HG02840 (cell line): ENCODE data around the gene ARHGAP20.

Experiments
- ATAC-seq: cut with Tn5 transposase; IDR thresholded peaks from one replicate; pipeline ENCODE4 v1.9.1; 2021; ENCODE audit warnings: mild to moderate bottlenecking, moderate library complexity, moderate number of reproducible peaks; ENCODE audit not compliant: unreplicated experiment, low FRiP score

Gene ARHGAP20

GRCh38 chr11:110530900-110531741 is 181.1 kb downstream of the ARHGAP20 start:
- ATAC-seq = no peak

GRCh38 chr11:110529043-110529442 is 183.2 kb downstream of the ARHGAP20 start:
- no peak for ATAC-seq

- ATAC-seq = no peak
Measured at GRCh38 chr11:110527146-110527545, 185.1 kb downstream of the ARHGAP20 start.
